Neural cell (in vitro differentiated cells): ENCODE results near the gene E2F1. TPM values are rescaled to one million over a fixed set of nuclear protein-coding genes. Genes with fewer than 3 reads are reported as not detected.
"Not testable (repeated sequence)": the region's sequence is repeated elsewhere in the genome, so short reads cannot be mapped to it uniquely, and the experiment has no call there.

Experiments used
- H2AFZ ChIP-seq: fragments of 200-600, 300-800 bp; sonication (generic), shearing (Covaris generic); 2 replicates; pipeline ENCODE4 v1.6.0; 2014; ENCODE audit warnings: low read depth, mild to moderate bottlenecking, antibody characterized with exemption, low read length, moderate library complexity
- H3F3A ChIP-seq: fragments of 200-600 bp; shearing (Covaris generic); 2 replicates; pipeline ENCODE4 v1.6.1; 2016; ENCODE audit warnings: mild to moderate bottlenecking, moderate library complexity, mixed read lengths, antibody characterized with exemption, low read length; ENCODE audit not compliant: insufficient read depth, poor library complexity, severe bottlenecking
- H3K27ac ChIP-seq: fragments of 200-600, 300-800 bp; sonication (generic), shearing (Covaris generic); 2 replicates; pipeline ENCODE4 v1.5.1; 2014; ENCODE audit warnings: mild to moderate bottlenecking, low read length, moderate library complexity
- H3K27me3 ChIP-seq: fragments of 300-800, 200-600 bp; sonication (generic), shearing (Covaris generic); 2 replicates; pipeline ENCODE4 v1.6.0; 2014; ENCODE audit warnings: mild to moderate bottlenecking, low read depth, low read length, moderate library complexity; ENCODE audit not compliant: insufficient read depth
- H3K36me3 ChIP-seq: fragments of 300-800, 200-600 bp; sonication (generic), shearing (Covaris generic); 2 replicates; pipeline ENCODE4 v1.5.1; 2014; ENCODE audit warnings: mild to moderate bottlenecking, antibody characterized with exemption, low read length, moderate library complexity; ENCODE audit not compliant: insufficient read depth
- H3K4me2 ChIP-seq: fragments of 300-800, 200-600 bp; sonication (generic), shearing (Covaris generic); 2 replicates; pipeline ENCODE4 v1.6.0; 2014; ENCODE audit warnings: mild to moderate bottlenecking, low read length
- H3K4me3 ChIP-seq: fragments of 300-800, 200-600 bp; sonication (generic), shearing (Covaris generic); 2 replicates; pipeline ENCODE4 v1.5.1; 2014; ENCODE audit warnings: mild to moderate bottlenecking, low read length, moderate library complexity
- H3K79me2 ChIP-seq: fragments of 200-600 bp; shearing (Covaris generic); replicated peaks from 2 replicates; pipeline ENCODE4 v1.6.0; 2014; ENCODE audit warnings: mild to moderate bottlenecking, low read length, moderate library complexity; ENCODE audit not compliant: insufficient read depth
- H3K9ac ChIP-seq: fragments of 300-800, 200-600 bp; sonication (generic), shearing (Covaris generic); 2 replicates; pipeline ENCODE4 v1.6.1; 2016; ENCODE audit warnings: mild to moderate bottlenecking, low read length, mixed read lengths
- H3K9me2 ChIP-seq: fragments of 200-600 bp; shearing (Covaris generic); 2 replicates; pipeline ENCODE4 v1.6.1; 2016; ENCODE audit warnings: mild to moderate bottlenecking, low read length, mixed read lengths; ENCODE audit not compliant: insufficient read depth
- H3K9me3 ChIP-seq: fragments of 200-600, 300-800 bp; sonication (generic), shearing (Covaris generic); 2 replicates; pipeline ENCODE4 v1.6.1; 2016; ENCODE audit warnings: mild to moderate bottlenecking, mixed run types, low read length, moderate library complexity, mixed read lengths
- H4K20me1 ChIP-seq: fragments of 200-600 bp; shearing (Covaris generic); 2 replicates; pipeline ENCODE4 v1.6.1; 2016; ENCODE audit warnings: mild to moderate bottlenecking, mixed run types; ENCODE audit not compliant: insufficient read depth
- CTCF ChIP-seq: fragments of 450-650 bp; IDR thresholded peaks from 2 replicates; pipeline ENCODE4 v1.5.1; 2014; ENCODE audit warnings: antibody characterized with exemption, mild to moderate bottlenecking, moderate library complexity; ENCODE audit not compliant: poor library complexity, severe bottlenecking
- EP300 ChIP-seq: fragments of 450-650 bp; conservative IDR thresholded peaks from 2 replicates; pipeline ENCODE4 v1.6.1; 2014; ENCODE audit warnings: antibody characterized with exemption, mild to moderate bottlenecking, moderate library complexity; ENCODE audit not compliant: poor library complexity, severe bottlenecking
- EZH2 ChIP-seq: fragments of 200-600, 300-800 bp; shearing (Covaris generic), sonication (generic); IDR thresholded peaks from 2 replicates; pipeline ENCODE4 v1.6.1; 2014; ENCODE audit warnings: antibody characterized with exemption, low read length, borderline replicate concordance, mild to moderate bottlenecking; ENCODE audit not compliant: insufficient read depth, poor library complexity, severe bottlenecking
- MXI1 ChIP-seq: fragments of 450-650 bp; conservative IDR thresholded peaks from 2 replicates; pipeline ENCODE4 v1.6.1; 2014; ENCODE audit warnings: antibody characterized with exemption, mild to moderate bottlenecking; ENCODE audit not compliant: poor library complexity, severe bottlenecking
- POLR2AphosphoS5 ChIP-seq: IDR thresholded peaks from 2 replicates; pipeline ENCODE4 v1.6.1; 2012
- RAD21 ChIP-seq: fragments of 450-650 bp; conservative IDR thresholded peaks from 2 replicates; pipeline ENCODE4 v1.6.1; 2014; ENCODE audit warnings: antibody characterized with exemption, mild to moderate bottlenecking, moderate library complexity
- REST ChIP-seq: IDR thresholded peaks from 2 replicates; pipeline ENCODE4 v1.6.1; 2012; ENCODE audit warnings: borderline replicate concordance
- SMC3 ChIP-seq: fragments of 450-650 bp; conservative IDR thresholded peaks from 2 replicates; pipeline ENCODE4 v1.6.1; 2014; ENCODE audit warnings: antibody characterized with exemption, mild to moderate bottlenecking, moderate library complexity; ENCODE audit not compliant: poor library complexity
- polyA plus RNA-seq: library from polyadenylated mRNA; depleted of rRNA; stranded (reverse); fragments of >200 nt; gene quantifications from 2 replicates; pipeline ENCODE4 v1.2.3, GENCODE V29; 2014

The E2F1 gene
- polyA plus RNA-seq, 1 donor from 2014 or later, result 2.3 TPM

GRCh38 chr20:33635341-33635740, 50.8 kb downstream of the E2F1 start:
- no peaks in the 10 kb centered on the region for H3F3A ChIP-seq
- no peak overlapping the region for H3K27ac ChIP-seq
- no peaks in the 10 kb centered on the region for H4K20me1 ChIP-seq
- no peaks in the 10 kb centered on the region for H3K79me2 ChIP-seq
- H3K27me3 ChIP-seq, result no peaks in the 10 kb centered on the region
- H3K4me2 ChIP-seq, result no peak overlapping the region
- H3K9me2 ChIP-seq, result no peaks in the 10 kb centered on the region
- TF ChIP-seq EZH2 (no peak), CTCF (no peak), SMC3 (no peak), EP300 (no peak), POLR2AphosphoS5 (no peak), REST (no peak), RAD21 (no peak)
- H3K36me3 ChIP-seq, result peaks cover 5% of the 10 kb centered on the region
- H3K9me3 ChIP-seq, result no peaks in the 10 kb centered on the region
- no peak overlapping the region for H3K9ac ChIP-seq
- H2AFZ ChIP-seq, result no peak overlapping the region
- H3K4me3 ChIP-seq, result no peak overlapping the region

- not testable (repeated sequence) for H2AFZ ChIP-seq, H3K9me3 ChIP-seq, H4K20me1 ChIP-seq, H3F3A ChIP-seq, H3K27me3 ChIP-seq, H3K4me2 ChIP-seq, H3K36me3 ChIP-seq, H3K9me2 ChIP-seq, H3K27ac ChIP-seq, H3K79me2 ChIP-seq, H3K9ac ChIP-seq, H3K4me3 ChIP-seq
These were observed 54.3 kb downstream of the E2F1 start for GRCh38 chr20:33631910-33632309.

GRCh38 chr20:33630507-33630906, 55.7 kb downstream of the E2F1 start:
- Histone ChIP-seq H3F3A (no peaks in the 10 kb centered on the region), H3K4me2 (no peak overlapping the region), H2AFZ (no peak overlapping the region), H3K79me2 (no peaks in the 10 kb centered on the region), H3K36me3 (no peaks in the 10 kb centered on the region), H3K9me3 (no peaks in the 10 kb centered on the region), H4K20me1 (no peaks in the 10 kb centered on the region), H3K9me2 (no peaks in the 10 kb centered on the region), H3K27ac (no peak overlapping the region), H3K27me3 (no peaks in the 10 kb centered on the region), H3K4me3 (no peak overlapping the region), H3K9ac (no peak overlapping the region)
- TF ChIP-seq MXI1, result no peak
- no peak for TF ChIP-seq EP300
